ENCODE results near the gene AIMP1. TPM values are rescaled to one million over a fixed set of nuclear protein-coding genes. Genes with fewer than 3 reads are reported as not detected.

The AIMP1 gene
- total and polyA plus RNA-seq, 2 of the 13 experiments (the other 11 are each of a cell fraction or from before 2014, with no cell fraction given), result 28.6 to 82.9 TPM

GRCh38 chr4:106287353-106287969 lies 28.9 kb upstream of the AIMP1 start (continued):
- peak; percentile 90; the same call in 1 of the 2 replicates for TF ChIP-seq TRIM24 (CRISPR knock-in tag; IDR thresholded peaks at IDR 0.05)
- peak; percentile 58 for TF ChIP-seq TBL1XR1 (IDR thresholded peaks at IDR 0.05; ENCODE audit: borderline replicate concordance, low read length, partially characterized antibody)
- peak; percentile 63; the same call in 1 of the 2 replicates for TF ChIP-seq MEIS2 (CRISPR knock-in tag; IDR thresholded peaks at IDR 0.05)
- TF ChIP-seq KAT7 (CRISPR knock-in tag; IDR thresholded peaks at IDR 0.05; ENCODE audit: borderline replicate concordance), result peak; percentile 55; the same call in 1 of the 2 replicates
- 0 out of 2 replicates have a peak, but pooled peaks have one; percentile 48 for TF ChIP-seq ATF7-NPFF (CRISPR knock-in tag; IDR thresholded peaks at IDR 0.05; ENCODE audit: low read depth)
- 0 out of 2 replicates have a peak, but pooled peaks have one; percentile 59 for TF ChIP-seq ZBTB37 (CRISPR knock-in tag; IDR thresholded peaks at IDR 0.05)
- no peak for TF ChIP-seq ZNF30 (CRISPR knock-in tag; IDR thresholded peaks at IDR 0.05)
- TF ChIP-seq CC2D1A (CRISPR knock-in tag; IDR thresholded peaks at IDR 0.05), result no peak
- TF ChIP-seq XBP1 (CRISPR knock-in tag; IDR thresholded peaks at IDR 0.05), result 0 out of 2 replicates have a peak, but pooled peaks have one; percentile 39
- peak; percentile 97 for TF ChIP-seq NFE2L2 (IDR thresholded peaks at IDR 0.05; ENCODE audit: low read length)
- TF ChIP-seq MXI1 (IDR thresholded peaks at IDR 0.05; ENCODE audit: borderline replicate concordance, low read depth, low read length), result peak; percentile 88; the same call in 2 of the 3 replicates
- TF ChIP-seq ZIK1 (CRISPR knock-in tag; IDR thresholded peaks at IDR 0.05; ENCODE audit: borderline replicate concordance, low read depth), result no peak
- peak; percentile 46; the same call in 1 of the 2 replicates for TF ChIP-seq SKIL (CRISPR knock-in tag; IDR thresholded peaks at IDR 0.05; ENCODE audit: borderline replicate concordance)
- peak; percentile 70; the same call in 1 of the 2 replicates for TF ChIP-seq PHF21A (CRISPR knock-in tag; IDR thresholded peaks at IDR 0.05)
- no peak for TF ChIP-seq ISX (CRISPR knock-in tag; conservative IDR thresholded peaks at IDR 0.05)
- TF ChIP-seq KIAA2018 (CRISPR knock-in tag; IDR thresholded peaks at IDR 0.05; ENCODE audit: borderline replicate concordance), result no peak
- TF ChIP-seq KAT8 (CRISPR knock-in tag; IDR thresholded peaks at IDR 0.05), result peak; percentile 90
- peak; percentile 87; the same call in 1 of the 2 replicates for TF ChIP-seq NFKBIZ (CRISPR knock-in tag; IDR thresholded peaks at IDR 0.05)
- TF ChIP-seq KMT2A (CRISPR knock-in tag; IDR thresholded peaks at IDR 0.05), result peak; percentile 53; the same call in 1 of the 2 replicates

Measured in HepG2 (cell line).